Upper lobe of left lung (tissue), 6 donors: ENCODE results near the gene ARHGEF4. TPM values are rescaled to one million over a fixed set of nuclear protein-coding genes. Genes with fewer than 3 reads are reported as not detected.

Experiments used
- ATAC-seq, 2 donors: fragments of 200-7000 bp; cut with Tn5 transposase; one replicate each; pipeline ENCODE4 v1.9.1; 2022; ENCODE audit warnings: mild to moderate bottlenecking in 2 of 2, moderate library complexity in 2 of 2; ENCODE audit not compliant: low FRiP score in 2 of 2
- DNase-seq, 2 donors: peaks; one replicate each; pipeline ENCODE4 v3.0.0-alpha.2; 2019 to 2020
- H3K27ac ChIP-seq, 4 donors: fragments of 200-600 bp; sonication (generic); one replicate each; pipeline ENCODE4 v1.5.1; 2016 to 2019
- H3K27me3 ChIP-seq, 4 donors: fragments of 200-600 bp; sonication (generic); one replicate each; pipeline ENCODE4 v1.5.1; 2017 to 2019
- H3K36me3 ChIP-seq, 4 donors: fragments of 200-600 bp; sonication (generic); one replicate each; pipeline ENCODE4 v1.5.1; 2016 to 2019
- H3K4me1 ChIP-seq, 4 donors: fragments of 200-600 bp; sonication (generic); one replicate each; pipeline ENCODE4 v1.5.1; 2018 to 2019
- H3K4me3 ChIP-seq, 4 donors: fragments of 200-600 bp; sonication (generic); one replicate each; pipeline ENCODE4 v1.5.1; 2017 to 2019; ENCODE audit warnings: mild to moderate bottlenecking in 2 of 4, moderate library complexity in 1 of 4
- H3K9me3 ChIP-seq, 4 donors: fragments of 200-600 bp; sonication (generic); one replicate each; pipeline ENCODE4 v1.5.1; 2018 to 2019
- EP300 ChIP-seq, 4 donors: sonication (generic); formaldehyde crosslinking; IDR thresholded peaks; one replicate each; pipeline ENCODE4 v1.5.1; 2017; ENCODE audit warnings: antibody characterized with exemption in 4 of 4, control low read depth in 2 of 4
- POLR2A ChIP-seq, 4 donors: fragments of 450-650 bp; IDR thresholded peaks; one replicate each; pipeline ENCODE4 v1.5.1; 2016 to 2017; ENCODE audit warnings: antibody characterized with exemption in 4 of 4, mild to moderate bottlenecking in 2 of 4
- POLR2AphosphoS5 ChIP-seq, 2 donors: sonication (generic); formaldehyde crosslinking; IDR thresholded peaks; one replicate each; pipeline ENCODE4 v1.5.1; 2017; ENCODE audit warnings: antibody characterized with exemption in 2 of 2
- WGBS, 2 donors: methylation state at CpG; one replicate each; pipeline ENCODE4 v1.1.5; 2017 to 2018; 5-methylcytosine and 5-hydroxymethylcytosine counted together
- total RNA-seq, 6 donors: library from RNA; depleted of rRNA in 4 of 6; stranded (reverse); fragments of >200 nt in 4 of 6; gene quantifications; one replicate each; pipeline versions ENCODE4 v1.1.0 to v1.2.1, GENCODE V29; 2016 to 2021
- TF ChIP-seq, protein P1 (sequence below), 6 experiments: fragments of 450-650 bp in 4 of 6; fragments of 200-600 bp in 2 of 6; sonication (generic) in 2 of 6; IDR thresholded peaks; one replicate each; pipeline ENCODE4 v1.5.1; 2016 to 2019; ENCODE audit warnings: antibody characterized with exemption in 6 of 6
- donor health status: DM: no; HTN: no; CAD: no; lungs with moderate emphysema.
- donor health status: DM: no; HTN: yes; CAD: no; lungs with severe emphysema.

Gene ARHGEF4
- total RNA-seq, 6 donors from 2014 or later: 10.1 to 101 (median 22.5) TPM

DNA sequence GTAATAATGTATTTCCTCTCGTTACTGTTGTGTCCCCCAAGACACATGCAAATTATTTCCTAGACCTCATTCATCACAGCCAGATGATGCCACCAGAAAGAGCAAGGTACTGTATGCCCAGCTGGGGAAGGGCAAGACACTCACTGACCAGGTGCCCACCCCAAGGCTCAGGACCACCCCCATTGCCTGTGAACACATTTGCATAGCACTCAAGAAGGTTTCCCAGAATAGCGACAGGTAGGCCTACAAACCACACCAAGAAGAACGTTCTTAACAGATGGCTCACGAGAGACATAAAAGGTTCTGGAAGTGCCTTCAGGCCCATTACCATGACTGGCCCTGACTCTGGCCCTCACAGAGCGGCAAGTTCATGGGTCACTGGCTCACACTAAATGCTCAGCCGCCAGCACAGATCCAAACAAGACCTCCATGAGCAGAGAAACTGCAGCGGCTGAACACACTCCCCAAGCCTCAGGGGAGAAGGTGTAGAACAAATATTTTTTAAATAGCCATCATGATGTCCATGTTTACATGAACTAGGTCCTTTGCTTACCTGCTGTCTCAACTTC lies 212.5 kb downstream of the ARHGEF4 start:
- Histone ChIP-seq H3K27ac (no peak overlapping the region), H3K9me3 (no peaks in the 10 kb centered on the region), H3K4me1 (no peaks in the 10 kb centered on the region), H3K36me3 (peaks cover 24 to 82% (median 75%) of the 10 kb centered on the region in 4 donors), H3K27me3 (no peaks in the 10 kb centered on the region), H3K4me3 (no peak overlapping the region)
- WGBS, 2 donors: 92 to 94% methylated on average over 7 of the region's 7 CpGs
- TF ChIP-seq POLR2A (IDR thresholded peaks at IDR 0.05): no peak
- TF ChIP-seq EP300 (IDR thresholded peaks at IDR 0.05): no peak
- no peak for TF ChIP-seq POLR2AphosphoS5 (IDR thresholded peaks at IDR 0.05)
- TF ChIP-seq, protein P1, sequence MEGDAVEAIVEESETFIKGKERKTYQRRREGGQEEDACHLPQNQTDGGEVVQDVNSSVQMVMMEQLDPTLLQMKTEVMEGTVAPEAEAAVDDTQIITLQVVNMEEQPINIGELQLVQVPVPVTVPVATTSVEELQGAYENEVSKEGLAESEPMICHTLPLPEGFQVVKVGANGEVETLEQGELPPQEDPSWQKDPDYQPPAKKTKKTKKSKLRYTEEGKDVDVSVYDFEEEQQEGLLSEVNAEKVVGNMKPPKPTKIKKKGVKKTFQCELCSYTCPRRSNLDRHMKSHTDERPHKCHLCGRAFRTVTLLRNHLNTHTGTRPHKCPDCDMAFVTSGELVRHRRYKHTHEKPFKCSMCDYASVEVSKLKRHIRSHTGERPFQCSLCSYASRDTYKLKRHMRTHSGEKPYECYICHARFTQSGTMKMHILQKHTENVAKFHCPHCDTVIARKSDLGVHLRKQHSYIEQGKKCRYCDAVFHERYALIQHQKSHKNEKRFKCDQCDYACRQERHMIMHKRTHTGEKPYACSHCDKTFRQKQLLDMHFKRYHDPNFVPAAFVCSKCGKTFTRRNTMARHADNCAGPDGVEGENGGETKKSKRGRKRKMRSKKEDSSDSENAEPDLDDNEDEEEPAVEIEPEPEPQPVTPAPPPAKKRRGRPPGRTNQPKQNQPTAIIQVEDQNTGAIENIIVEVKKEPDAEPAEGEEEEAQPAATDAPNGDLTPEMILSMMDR (IDR thresholded peaks at IDR 0.05): no peak
- no peak for ATAC-seq
- DNase-seq: no peak

GRCh38 chr2:131050896-131051295 lies 214.2 kb downstream of the ARHGEF4 start:
- DNase-seq: no peak
- WGBS, 2 donors: 91 to 96% methylated on average over 8 of the region's 8 CpGs

DNA sequence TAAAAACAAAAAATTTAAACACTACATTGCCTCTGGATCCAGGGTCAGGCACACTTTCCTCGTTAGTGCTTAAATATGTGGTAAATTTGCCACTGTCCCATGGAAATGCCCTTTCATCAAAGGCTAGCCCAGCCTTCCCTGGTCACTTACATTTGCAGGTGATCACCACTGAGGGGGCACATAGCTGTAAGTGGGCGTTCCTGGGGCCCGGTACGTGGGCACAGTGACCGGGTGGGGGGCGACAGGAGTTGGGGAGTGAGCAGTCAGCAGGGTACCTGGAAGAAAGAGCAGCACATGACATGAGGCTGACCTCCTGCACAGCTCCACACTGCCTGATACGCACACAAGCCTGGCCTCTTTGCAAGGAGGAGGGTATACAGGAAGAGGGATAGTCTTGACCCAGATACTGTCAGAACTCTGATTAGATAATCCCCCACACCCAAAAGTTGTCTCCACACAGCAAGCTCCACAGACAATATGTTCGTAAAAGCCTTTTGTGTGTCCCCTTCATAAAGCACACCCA lies 216.1 kb downstream of the ARHGEF4 start:
- Histone ChIP-seq H3K36me3 (peaks cover 28 to 99% (median 78%) of the 10 kb centered on the region in 4 donors), H3K9me3 (no peaks in the 10 kb centered on the region), H3K27ac (no peak overlapping the region), H3K4me3 (no peak overlapping the region), H3K4me1 (peaks cover 0 to 12% (median 0%) of the 10 kb centered on the region in 4 donors), H3K27me3 (no peaks in the 10 kb centered on the region)
- ATAC-seq (no peak), DNase-seq (no peak)
- WGBS, 2 donors: 84 to 93% methylated on average over 8 of the region's 8 CpGs
- no peak for TF ChIP-seq POLR2A (IDR thresholded peaks at IDR 0.05)
- no peak for TF ChIP-seq POLR2AphosphoS5 (IDR thresholded peaks at IDR 0.05)
- TF ChIP-seq EP300 (IDR thresholded peaks at IDR 0.05): no peak
- TF ChIP-seq, protein P1 (IDR thresholded peaks at IDR 0.05): no peak

More at GRCh38 chr2:131050896-131051295, 214.2 kb downstream of the ARHGEF4 start:
- H3K9me3 ChIP-seq: no peaks in the 10 kb centered on the region
- no peaks in the 10 kb centered on the region for H3K4me1 ChIP-seq
- ATAC-seq: no peak
- peaks cover 32 to 98% (median 91%) of the 10 kb centered on the region in 4 donors for H3K36me3 ChIP-seq
- H3K4me3 ChIP-seq: no peak overlapping the region
- H3K27ac ChIP-seq: no peak overlapping the region
- TF ChIP-seq POLR2A (IDR thresholded peaks at IDR 0.05): no peak
- no peak for TF ChIP-seq POLR2AphosphoS5 (IDR thresholded peaks at IDR 0.05)
- TF ChIP-seq EP300 (IDR thresholded peaks at IDR 0.05): no peak
- TF ChIP-seq, protein P1 (IDR thresholded peaks at IDR 0.05): no peak
- no peaks in the 10 kb centered on the region for H3K27me3 ChIP-seq

DNA sequence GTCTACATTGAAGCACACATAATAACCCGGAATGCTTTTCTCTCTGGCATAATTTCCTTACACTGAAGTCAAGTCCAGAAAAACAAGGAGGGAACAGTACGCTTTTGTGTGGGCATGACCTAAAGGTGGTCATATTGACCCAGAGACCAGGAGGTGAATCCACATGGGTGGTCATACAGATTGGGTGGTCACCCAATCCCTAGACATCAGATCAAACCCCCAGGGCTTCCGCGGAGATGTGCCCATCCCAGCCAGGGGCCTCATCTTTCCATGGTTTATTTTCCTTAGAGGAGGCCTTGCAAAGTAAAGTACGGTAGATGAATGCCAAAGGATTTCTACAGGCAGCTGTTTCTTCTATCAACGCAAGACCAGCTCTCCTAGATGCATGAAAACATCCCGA lies 217.8 kb downstream of the ARHGEF4 start:
- Histone ChIP-seq H3K4me1 (peaks cover 0 to 12% (median 0%) of the 10 kb centered on the region in 4 donors), H3K36me3 (peaks cover 19 to 99% (median 64%) of the 10 kb centered on the region in 4 donors), H3K4me3 (no peak overlapping the region), H3K27ac (no peak overlapping the region), H3K27me3 (no peaks in the 10 kb centered on the region), H3K9me3 (no peaks in the 10 kb centered on the region)
- no peak for ATAC-seq
- 95 to 96% methylated on average over 7 of the region's 7 CpGs for WGBS, 2 donors
- TF ChIP-seq, protein P1 (IDR thresholded peaks at IDR 0.05): no peak
- TF ChIP-seq EP300 (IDR thresholded peaks at IDR 0.05) (no peak), POLR2AphosphoS5 (IDR thresholded peaks at IDR 0.05) (no peak), POLR2A (IDR thresholded peaks at IDR 0.05) (no peak)
- DNase-seq: no peak
